ENCODE results near the gene CPNE8.

GRCh38 chr12:38664661-38665269, 240.6 kb downstream of the CPNE8 start:
- TF ChIP-seq CTCF (conservative IDR thresholded peaks at IDR 0.05; ENCODE audit: low read depth, low read length) (peak; percentile 87), EZH2 (IDR thresholded peaks at IDR 0.05; ENCODE audit: low read length, unreplicated experiment) (no peak)

Measured in PC-3 (cell line).